H9 (cell line): Measurements from ENCODE around the gene KIT. TPM values are rescaled to one million over a fixed set of nuclear protein-coding genes. Genes with fewer than 3 reads are reported as not detected.

Experiments used
- DNase-seq: peaks from one replicate; pipeline ENCODE4 v3.0.0-alpha.2; 2017
- H2AFZ ChIP-seq: one replicate; pipeline ENCODE4 v1.6.1; 2013; ENCODE audit warnings: mild to moderate bottlenecking, low read length, control low read depth, moderate library complexity
- H2AK5ac ChIP-seq: 2 replicates; pipeline ENCODE4 v1.6.1; 2013; ENCODE audit warnings: low read length, control low read depth, mixed read lengths; ENCODE audit not compliant: insufficient read length
- H2BK120ac ChIP-seq: one replicate; pipeline ENCODE4 v1.6.1; 2013; ENCODE audit warnings: low read depth, mild to moderate bottlenecking, low read length, control low read depth, inconsistent platforms; ENCODE audit not compliant: poor library complexity, severe bottlenecking
- H2BK12ac ChIP-seq: 2 replicates; pipeline ENCODE4 v1.6.1; 2013; ENCODE audit warnings: low read length, control low read depth, mixed read lengths, low read depth; ENCODE audit not compliant: insufficient read length
- H2BK15ac ChIP-seq: 2 replicates; pipeline ENCODE4 v1.6.1; 2013; ENCODE audit warnings: low read depth, low read length, control low read depth
- H2BK20ac ChIP-seq: one replicate; pipeline ENCODE4 v1.6.1; 2013; ENCODE audit warnings: low read depth, mild to moderate bottlenecking, low read length, control low read depth, inconsistent platforms; ENCODE audit not compliant: poor library complexity, severe bottlenecking
- H2BK5ac ChIP-seq: 2 replicates; pipeline ENCODE4 v1.6.1; 2013; ENCODE audit warnings: low read length, control low read depth, mixed read lengths; ENCODE audit not compliant: insufficient read length
- H3K14ac ChIP-seq: 2 replicates; pipeline ENCODE4 v1.6.1; 2013; ENCODE audit warnings: low read length, control low read depth; ENCODE audit not compliant: insufficient read depth
- H3K18ac ChIP-seq: 2 replicates; pipeline ENCODE4 v1.6.1; 2013; ENCODE audit warnings: low read depth, mild to moderate bottlenecking, mixed read lengths, low read length, control low read depth; ENCODE audit not compliant: insufficient read length
- H3K23ac ChIP-seq: 2 replicates; pipeline ENCODE4 v1.6.1; 2013; ENCODE audit warnings: low read length, control low read depth, mixed read lengths, low read depth; ENCODE audit not compliant: insufficient read length
- H3K23me2 ChIP-seq: 2 replicates; pipeline ENCODE4 v1.6.1; 2013; ENCODE audit warnings: low read depth, mild to moderate bottlenecking, mixed read lengths, low read length, control low read depth; ENCODE audit not compliant: insufficient read length, poor library complexity, severe bottlenecking
- H3K27ac ChIP-seq: 2 replicates; pipeline ENCODE4 v1.5.1; 2013; ENCODE audit warnings: low read length, control low read depth, mixed read lengths, low read depth; ENCODE audit not compliant: insufficient read length
- H3K27me3 ChIP-seq: 2 replicates; pipeline ENCODE4 v1.6.1; 2013; ENCODE audit warnings: low read length, control low read depth, inconsistent platforms; ENCODE audit not compliant: insufficient read depth
- H3K4ac ChIP-seq: 2 replicates; pipeline ENCODE4 v1.6.1; 2013; ENCODE audit warnings: low read depth, mild to moderate bottlenecking, control low read depth, inconsistent platforms, low read length, moderate library complexity
- H3K4me1 ChIP-seq: 2 replicates; pipeline ENCODE4 v1.6.1; 2013; ENCODE audit warnings: low read length, control low read depth, inconsistent platforms; ENCODE audit not compliant: insufficient read depth
- H3K4me2 ChIP-seq: 2 replicates; pipeline ENCODE4 v1.6.1; 2013; ENCODE audit warnings: low read length, control low read depth, mixed read lengths; ENCODE audit not compliant: insufficient read length, insufficient read depth
- H3K56ac ChIP-seq: 2 replicates; pipeline ENCODE4 v1.6.1; 2013; ENCODE audit warnings: low read depth, mild to moderate bottlenecking, mixed read lengths, low read length, control low read depth; ENCODE audit not compliant: insufficient read length
- H3K79me1 ChIP-seq: 2 replicates; pipeline ENCODE4 v1.6.1; 2013; ENCODE audit warnings: low read depth, mild to moderate bottlenecking, moderate library complexity, low read length, control low read depth, inconsistent platforms; ENCODE audit not compliant: insufficient read depth, poor library complexity, severe bottlenecking
- H3K79me2 ChIP-seq: 2 replicates; pipeline ENCODE4 v1.6.1; 2013; ENCODE audit warnings: low read length, control low read depth, inconsistent platforms; ENCODE audit not compliant: insufficient read depth
- H3K9ac ChIP-seq: 2 replicates; pipeline ENCODE4 v1.6.1; 2013; ENCODE audit warnings: low read length, control low read depth, mixed read lengths; ENCODE audit not compliant: insufficient read length; ENCODE audit errors: extremely low read depth
- H3K9me3 ChIP-seq: one replicate; pipeline ENCODE4 v1.6.1; 2013; ENCODE audit warnings: low read depth, low read length, inconsistent platforms; ENCODE audit not compliant: control insufficient read depth
- H3T11ph ChIP-seq: one replicate; pipeline ENCODE4 v1.6.1; 2013; ENCODE audit warnings: mild to moderate bottlenecking, low read length, control low read depth, inconsistent platforms
- H4K20me1 ChIP-seq: one replicate; pipeline ENCODE4 v1.6.1; 2013; ENCODE audit not compliant: control insufficient read depth, insufficient read length, insufficient read depth
- H4K5ac ChIP-seq: 2 replicates; pipeline ENCODE4 v1.6.1; 2013; ENCODE audit warnings: low read depth, mild to moderate bottlenecking, mixed read lengths, low read length, control low read depth; ENCODE audit not compliant: insufficient read length
- H4K8ac ChIP-seq: replicated peaks from 2 replicates; pipeline ENCODE4 v1.6.1; 2013; ENCODE audit warnings: low read length, control low read depth, mixed read lengths, low read depth; ENCODE audit not compliant: insufficient read length
- H4K91ac ChIP-seq: 2 replicates; pipeline ENCODE4 v1.6.1; 2013; ENCODE audit warnings: low read depth, mild to moderate bottlenecking, moderate library complexity, mixed read lengths, low read length, control low read depth; ENCODE audit not compliant: insufficient read length
- H3K27ac Mint-ChIP-seq, 3 experiments: 2 replicates in 2 of 3; 3 replicates in 1 of 3; pipeline ENCODE4 v1.8.0; 2020 to 2021; ENCODE audit warnings: mixed read lengths in 3 of 3, mild to moderate bottlenecking in 1 of 3, moderate library complexity in 1 of 3
- H3K27me3 Mint-ChIP-seq: 2 replicates; pipeline ENCODE4 v1.8.0; 2021; ENCODE audit warnings: low read depth, mild to moderate bottlenecking, moderate library complexity, mixed read lengths
- H3K36me3 Mint-ChIP-seq, 3 experiments: 2 replicates in 2 of 3; 3 replicates in 1 of 3; pipeline ENCODE4 v1.8.0; 2020 to 2021; ENCODE audit warnings: low read depth in 3 of 3, mixed read lengths in 3 of 3; ENCODE audit not compliant: insufficient read depth in 1 of 3
- H3K4me1 Mint-ChIP-seq, 2 experiments: 2 replicates each; pipeline ENCODE4 v1.8.0; 2020; ENCODE audit warnings: mixed read lengths in 2 of 2
- H3K4me3 Mint-ChIP-seq, 2 experiments: 2 replicates in 1 of 2; 3 replicates in 1 of 2; pipeline ENCODE4 v1.8.0; 2020 to 2021; ENCODE audit warnings: mild to moderate bottlenecking in 2 of 2, mixed read lengths in 2 of 2, moderate library complexity in 1 of 2
- H3K9me3 Mint-ChIP-seq, 2 experiments: 2 replicates in 1 of 2; 3 replicates in 1 of 2; pipeline ENCODE4 v1.8.0; 2020; ENCODE audit warnings: mild to moderate bottlenecking in 2 of 2, mixed read lengths in 2 of 2, moderate library complexity in 1 of 2
- WGBS: extraction: QIAGEN DNeasy Blood & Tissue Kit; methylation state at CpG from one replicate; pipeline ENCODE4 v1.1.7; 2013; ENCODE audit warnings: missing lambda C conversion rate, low lambda C conversion rate, mixed read lengths; ENCODE audit not compliant: insufficient read length; ENCODE audit errors: extremely low coverage; 5-methylcytosine and 5-hydroxymethylcytosine counted together
- total RNA-seq: library from RNA; stranded (reverse); gene quantifications from 2 replicates; pipeline ENCODE4 v1.2.1, GENCODE V29; 2021
- TF ChIP-seq, protein P1 (sequence below): fragments of 200-600 bp; sonication (generic); conservative IDR thresholded peaks from 3 replicates; pipeline ENCODE4 v1.8.0; 2021; ENCODE audit warnings: antibody characterized with exemption, mild to moderate bottlenecking

KIT gene
- total RNA-seq, 1 experiment from 2014 or later, result 6.7 TPM

GRCh38 chr4:54708339-54709279, 50.9 kb downstream of the KIT start:
- H3K4me3 Mint-ChIP-seq, result no peak overlapping the region

More at GRCh38 chr4:54708339-54709279, 50.9 kb downstream of the KIT start:
- no peak overlapping the region for H4K91ac ChIP-seq
- Mint-ChIP-seq H3K4me1 (no peaks in the 10 kb centered on the region), H3K9me3 (no peaks in the 10 kb centered on the region; a peak in 1 of 5 replicates), H3K27ac (peak overlapping the region in 2 of 3 experiments; percentile 57 to 72; a peak in 2 of 7 replicates), H3K36me3 (peaks cover 3 to 26% (median 8%) of the 10 kb centered on the region in 3 experiments; a peak in 5 of 7 replicates), H3K27me3 (no peaks in the 10 kb centered on the region)
- no peak overlapping the region for H2BK12ac ChIP-seq
- no peak overlapping the region for H3K9ac ChIP-seq
- TF ChIP-seq, protein P1, sequence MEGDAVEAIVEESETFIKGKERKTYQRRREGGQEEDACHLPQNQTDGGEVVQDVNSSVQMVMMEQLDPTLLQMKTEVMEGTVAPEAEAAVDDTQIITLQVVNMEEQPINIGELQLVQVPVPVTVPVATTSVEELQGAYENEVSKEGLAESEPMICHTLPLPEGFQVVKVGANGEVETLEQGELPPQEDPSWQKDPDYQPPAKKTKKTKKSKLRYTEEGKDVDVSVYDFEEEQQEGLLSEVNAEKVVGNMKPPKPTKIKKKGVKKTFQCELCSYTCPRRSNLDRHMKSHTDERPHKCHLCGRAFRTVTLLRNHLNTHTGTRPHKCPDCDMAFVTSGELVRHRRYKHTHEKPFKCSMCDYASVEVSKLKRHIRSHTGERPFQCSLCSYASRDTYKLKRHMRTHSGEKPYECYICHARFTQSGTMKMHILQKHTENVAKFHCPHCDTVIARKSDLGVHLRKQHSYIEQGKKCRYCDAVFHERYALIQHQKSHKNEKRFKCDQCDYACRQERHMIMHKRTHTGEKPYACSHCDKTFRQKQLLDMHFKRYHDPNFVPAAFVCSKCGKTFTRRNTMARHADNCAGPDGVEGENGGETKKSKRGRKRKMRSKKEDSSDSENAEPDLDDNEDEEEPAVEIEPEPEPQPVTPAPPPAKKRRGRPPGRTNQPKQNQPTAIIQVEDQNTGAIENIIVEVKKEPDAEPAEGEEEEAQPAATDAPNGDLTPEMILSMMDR, result no peak
- no peak overlapping the region for H3T11ph ChIP-seq
- no CpG with 5 or more reads among the region's 20 CpGs for WGBS
- no peak overlapping the region for H2AFZ ChIP-seq
- H3K23me2 ChIP-seq, result no peaks in the 10 kb centered on the region
- no peak overlapping the region for H3K14ac ChIP-seq
- no peak overlapping the region for H2AK5ac ChIP-seq
- H2BK15ac ChIP-seq, result no peak overlapping the region
- H3K79me2 ChIP-seq, result no peaks in the 10 kb centered on the region
- H2BK20ac ChIP-seq, result no peak overlapping the region
- H3K79me1 ChIP-seq, result no peaks in the 10 kb centered on the region
- H3K4me2 ChIP-seq, result no peak overlapping the region
- H3K56ac ChIP-seq, result no peak overlapping the region
- no peaks in the 10 kb centered on the region for H3K4me1 ChIP-seq
- H4K8ac ChIP-seq, result no peak overlapping the region
- no peak overlapping the region for H3K23ac ChIP-seq
- no peak overlapping the region for H2BK120ac ChIP-seq
- H3K27ac ChIP-seq, result no peak overlapping the region
- no peaks in the 10 kb centered on the region for H3K27me3 ChIP-seq
- no peak for DNase-seq
- no peak overlapping the region for H4K5ac ChIP-seq
- no peaks in the 10 kb centered on the region for H4K20me1 ChIP-seq
- no peak overlapping the region for H3K18ac ChIP-seq
- no peaks in the 10 kb centered on the region for H3K9me3 ChIP-seq
- H3K4ac ChIP-seq, result no peak overlapping the region
- no peak overlapping the region for H2BK5ac ChIP-seq
